Fibroblast of lung (primary cell): Measurements from ENCODE around the gene GLIS1.

Experiments
- CTCF ChIP-seq, 2 donors: IDR thresholded peaks in 1 of 2; conservative IDR thresholded peaks in 1 of 2; 1 replicate in 1 of 2; 2 replicates in 1 of 2; pipeline ENCODE4 v1.5.1; 2011 to 2012; ENCODE audit warnings: low read length in 2 of 2, control low read depth in 1 of 2, inconsistent platforms in 1 of 2, low read depth in 1 of 2, mild to moderate bottlenecking in 1 of 2
- EZH2 ChIP-seq: IDR thresholded peaks from 2 replicates; pipeline ENCODE4 v1.5.1; 2012; ENCODE audit warnings: low read length, control low read depth, mild to moderate bottlenecking; ENCODE audit errors: missing control alignments

GRCh38 chr1:53585129-53585528 is 153.8 kb downstream of the GLIS1 start:
- no peak for TF ChIP-seq CTCF (conservative IDR thresholded peaks at IDR 0.05 in 1 of 2, IDR thresholded peaks at IDR 0.05 in 1 of 2; ENCODE audit: low read depth in 1 of 2, low read length in 2 of 2)
- TF ChIP-seq EZH2, result no peak
